Thoracic aorta (tissue), 2 donors: ENCODE results near the gene KAT6B. TPM values are rescaled to one million over a fixed set of nuclear protein-coding genes. Genes with fewer than 3 reads are reported as not detected.

ENCODE experiments used
- ATAC-seq: fragments of 150-250 bp; one replicate; pipeline ENCODE4 v1.8.0; 2017; ENCODE audit warnings: low read depth; ENCODE audit not compliant: insufficient number of reproducible peaks, low FRiP score
- DNase-seq: peaks from one replicate; pipeline ENCODE4 v3.0.0-alpha.2; 2020; ENCODE audit warnings: low spot score
- H3K27ac ChIP-seq, 2 donors: fragments of 200-600 bp; sonication (generic); 1 replicate in 1 of 2; 2 replicates in 1 of 2; pipeline ENCODE4 v1.5.1; 2016; ENCODE audit warnings: mild to moderate bottlenecking in 2 of 2, moderate library complexity in 2 of 2
- H3K27me3 ChIP-seq: fragments of 200-600 bp; sonication (generic); replicated peaks from 2 replicates; pipeline ENCODE4 v1.6.0; 2016; ENCODE audit warnings: mild to moderate bottlenecking; ENCODE audit not compliant: insufficient read depth
- H3K36me3 ChIP-seq: fragments of 200-600 bp; sonication (generic); one replicate; pipeline ENCODE4 v1.5.1; 2016
- H3K4me1 ChIP-seq, 2 donors: fragments of 200-600 bp; sonication (generic); 1 replicate in 1 of 2; 2 replicates in 1 of 2; pipeline versions ENCODE4 v1.5.1 to v1.6.0; 2016; ENCODE audit warnings: low read depth in 2 of 2, mild to moderate bottlenecking in 1 of 2; ENCODE audit not compliant: control insufficient read depth in 1 of 2
- H3K4me3 ChIP-seq: fragments of 200-600 bp; sonication (generic); 2 replicates; pipeline ENCODE4 v1.5.1; 2016; ENCODE audit warnings: mild to moderate bottlenecking
- H3K9me3 ChIP-seq: fragments of 200-600 bp; sonication (generic); 2 replicates; pipeline ENCODE4 v1.5.1; 2016
- CTCF ChIP-seq: fragments of 200-600 bp; sonication (generic); IDR thresholded peaks from one replicate; pipeline ENCODE4 v1.5.1; 2019; ENCODE audit warnings: antibody characterized with exemption
- total RNA-seq, 2 donors: library from RNA; depleted of rRNA; stranded (reverse); fragments of >200 nt; gene quantifications; one replicate each; pipeline versions ENCODE4 v1.1.0 to v1.2.3, GENCODE V29; 2016

Gene KAT6B
- total RNA-seq, 2 donors from 2014 or later, result 38.4 to 46.9 TPM

GRCh38 chr10:75043256-75044131, 217.1 kb downstream of the KAT6B start:
- H3K27me3 ChIP-seq, result no peaks in the 10 kb centered on the region
- no peaks in the 10 kb centered on the region for H3K36me3 ChIP-seq
- no peak for TF ChIP-seq CTCF
- H3K4me1 ChIP-seq, result peaks cover 0 to 4% of the 10 kb centered on the region in 2 donors
- DNase-seq (no peak), ATAC-seq (no peak)
- peak overlapping the region; percentile 28 for H3K4me3 ChIP-seq
- no peak overlapping the region for H3K27ac ChIP-seq
- no peaks in the 10 kb centered on the region for H3K9me3 ChIP-seq

GRCh38 chr10:75048669-75049098, 222.3 kb downstream of the KAT6B start:
- H3K36me3 ChIP-seq, result no peaks in the 10 kb centered on the region
- ATAC-seq (no peak), DNase-seq (no peak)
- no peaks in the 10 kb centered on the region for H3K27me3 ChIP-seq
- H3K4me1 ChIP-seq, result no peaks in the 10 kb centered on the region
- no peak overlapping the region for H3K4me3 ChIP-seq
- no peaks in the 10 kb centered on the region for H3K9me3 ChIP-seq
- no peak overlapping the region for H3K27ac ChIP-seq
- no peak for TF ChIP-seq CTCF

GRCh38 chr10:75049316-75050148, 223.1 kb downstream of the KAT6B start:
- DNase-seq (no peak), ATAC-seq (no peak)
- Histone ChIP-seq H3K4me3 (no peak overlapping the region), H3K9me3 (no peaks in the 10 kb centered on the region), H3K27me3 (no peaks in the 10 kb centered on the region), H3K27ac (no peak overlapping the region), H3K36me3 (no peaks in the 10 kb centered on the region), H3K4me1 (no peaks in the 10 kb centered on the region)
- TF ChIP-seq CTCF, result no peak

GRCh38 chr10:75050149-75050919, 223.9 kb downstream of the KAT6B start:
- ATAC-seq (no peak), DNase-seq (no peak)
- H3K4me1 ChIP-seq, result no peaks in the 10 kb centered on the region
- no peaks in the 10 kb centered on the region for H3K36me3 ChIP-seq
- no peak overlapping the region for H3K4me3 ChIP-seq
- no peak for TF ChIP-seq CTCF
- H3K27ac ChIP-seq, result no peak overlapping the region
- no peaks in the 10 kb centered on the region for H3K27me3 ChIP-seq
- H3K9me3 ChIP-seq, result no peaks in the 10 kb centered on the region
